ENCODE data around the gene DUSP1.

DUSP1 gene

DNA sequence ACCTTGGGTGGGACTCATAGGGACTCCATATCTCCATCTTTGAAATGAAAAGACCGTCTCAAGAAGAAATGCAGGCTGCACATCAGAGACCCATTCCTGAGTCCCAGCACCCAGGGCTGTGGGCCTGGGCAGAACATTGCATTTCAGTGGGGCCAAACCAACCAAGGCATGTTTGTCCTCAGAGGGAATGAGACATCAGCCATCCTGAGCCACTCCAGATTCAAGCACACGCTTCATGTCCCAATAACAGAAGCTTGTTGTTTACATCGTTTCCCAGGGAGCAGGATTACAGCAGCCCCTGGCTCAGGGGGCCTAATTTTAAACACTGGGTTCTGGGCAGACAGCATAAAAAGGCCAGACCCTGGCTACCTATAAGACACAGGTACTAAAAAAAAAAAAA lies 24.3 kb downstream of the DUSP1 start:
- no peak for DNase-seq (ENCODE audit: extremely low spot score)
- CTCF ChIA-PET = no interaction called here
- POLR2A ChIA-PET = no interaction called here
- TF ChIP-seq L3MBTL2 (conservative IDR thresholded peaks at IDR 0.05) = no peak
- no peak for TF ChIP-seq SUZ12 (IDR thresholded peaks at IDR 0.05)
- TF ChIP-seq NFRKB (IDR thresholded peaks at IDR 0.05) = no peak
- TF ChIP-seq CTBP1 (IDR thresholded peaks at IDR 0.05; ENCODE audit: borderline replicate concordance) = no peak
- TF ChIP-seq FOXK2 (IDR thresholded peaks at IDR 0.05) = no peak
- no peak for TF ChIP-seq PKNOX1 (IDR thresholded peaks at IDR 0.05)
- TF ChIP-seq BHLHE40 (IDR thresholded peaks at IDR 0.05; ENCODE audit: borderline replicate concordance) = no peak
- no peak for TF ChIP-seq HDGF (IDR thresholded peaks at IDR 0.05; ENCODE audit: borderline replicate concordance)
- no peak for TF ChIP-seq SP1 (IDR thresholded peaks at IDR 0.05)
- no peak for TF ChIP-seq FOXM1 (IDR thresholded peaks at IDR 0.05; ENCODE audit: borderline replicate concordance)
- no peak for TF ChIP-seq ZNF384 (IDR thresholded peaks at IDR 0.05)
- no peak for TF ChIP-seq ELF4 (IDR thresholded peaks at IDR 0.05)
- TF ChIP-seq ARNT (IDR thresholded peaks at IDR 0.05) = no peak
- no peak for TF ChIP-seq LEF1 (IDR thresholded peaks at IDR 0.05; ENCODE audit: borderline replicate concordance)

DNA sequence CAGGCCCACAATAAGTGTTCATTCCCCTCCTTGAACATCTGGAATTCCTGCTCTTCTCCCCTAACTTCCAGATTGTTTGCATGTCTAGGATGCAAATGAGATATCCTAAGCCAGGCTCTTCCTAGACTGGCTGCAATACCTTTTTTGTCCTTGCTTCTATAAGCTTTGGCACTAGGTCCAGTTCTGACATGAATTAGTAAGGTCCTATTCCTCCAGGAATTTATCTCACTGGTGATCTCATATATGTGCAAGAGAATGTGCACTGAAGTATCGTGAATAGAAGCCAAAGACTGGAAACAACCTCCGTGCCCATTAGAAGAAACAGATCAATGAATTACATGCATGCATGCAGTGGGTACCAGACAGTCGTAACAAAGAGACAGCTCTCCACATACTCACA lies 25.2 kb downstream of the DUSP1 start:
- POLR2A ChIA-PET = no interaction called here
- CTCF ChIA-PET = no interaction called here

GRCh38 chr5:172745406-172745805 lies 25.6 kb downstream of the DUSP1 start:
- no peak for TF ChIP-seq CTBP1 (IDR thresholded peaks at IDR 0.05; ENCODE audit: borderline replicate concordance)
- TF ChIP-seq SP1 (IDR thresholded peaks at IDR 0.05) = no peak
- TF ChIP-seq BHLHE40 (IDR thresholded peaks at IDR 0.05; ENCODE audit: borderline replicate concordance) = no peak
- no peak for TF ChIP-seq FOXA1 (IDR thresholded peaks at IDR 0.05)
- no peak for TF ChIP-seq PKNOX1 (IDR thresholded peaks at IDR 0.05)
- no peak for TF ChIP-seq ARNT (IDR thresholded peaks at IDR 0.05)
- no peak for TF ChIP-seq FOXM1 (IDR thresholded peaks at IDR 0.05; ENCODE audit: borderline replicate concordance)
- POLR2A ChIA-PET = no interaction called here
- CTCF ChIA-PET = no interaction called here
- DNase-seq (ENCODE audit: extremely low spot score) = no peak

More for the DNA sequence above, 25.2 kb downstream of the DUSP1 start:
- TF ChIP-seq ARNT (IDR thresholded peaks at IDR 0.05) = no peak
- no peak for TF ChIP-seq ELF4 (IDR thresholded peaks at IDR 0.05)
- no peak for TF ChIP-seq LEF1 (IDR thresholded peaks at IDR 0.05; ENCODE audit: borderline replicate concordance)
- TF ChIP-seq ZNF384 (IDR thresholded peaks at IDR 0.05) = no peak
- TF ChIP-seq NFRKB (IDR thresholded peaks at IDR 0.05) = no peak
- no peak for TF ChIP-seq FOXM1 (IDR thresholded peaks at IDR 0.05; ENCODE audit: borderline replicate concordance)
- no peak for TF ChIP-seq SUZ12 (IDR thresholded peaks at IDR 0.05)
- no peak for TF ChIP-seq TARDBP (IDR thresholded peaks at IDR 0.05)
- no peak for TF ChIP-seq PKNOX1 (IDR thresholded peaks at IDR 0.05)
- no peak for TF ChIP-seq CTBP1 (IDR thresholded peaks at IDR 0.05; ENCODE audit: borderline replicate concordance)
- no peak for TF ChIP-seq FOXA1 (IDR thresholded peaks at IDR 0.05)
- no peak for TF ChIP-seq L3MBTL2 (conservative IDR thresholded peaks at IDR 0.05)
- no peak for TF ChIP-seq SP1 (IDR thresholded peaks at IDR 0.05)
- TF ChIP-seq HDGF (IDR thresholded peaks at IDR 0.05; ENCODE audit: borderline replicate concordance) = no peak
- DNase-seq (ENCODE audit: extremely low spot score) = no peak

DNA sequence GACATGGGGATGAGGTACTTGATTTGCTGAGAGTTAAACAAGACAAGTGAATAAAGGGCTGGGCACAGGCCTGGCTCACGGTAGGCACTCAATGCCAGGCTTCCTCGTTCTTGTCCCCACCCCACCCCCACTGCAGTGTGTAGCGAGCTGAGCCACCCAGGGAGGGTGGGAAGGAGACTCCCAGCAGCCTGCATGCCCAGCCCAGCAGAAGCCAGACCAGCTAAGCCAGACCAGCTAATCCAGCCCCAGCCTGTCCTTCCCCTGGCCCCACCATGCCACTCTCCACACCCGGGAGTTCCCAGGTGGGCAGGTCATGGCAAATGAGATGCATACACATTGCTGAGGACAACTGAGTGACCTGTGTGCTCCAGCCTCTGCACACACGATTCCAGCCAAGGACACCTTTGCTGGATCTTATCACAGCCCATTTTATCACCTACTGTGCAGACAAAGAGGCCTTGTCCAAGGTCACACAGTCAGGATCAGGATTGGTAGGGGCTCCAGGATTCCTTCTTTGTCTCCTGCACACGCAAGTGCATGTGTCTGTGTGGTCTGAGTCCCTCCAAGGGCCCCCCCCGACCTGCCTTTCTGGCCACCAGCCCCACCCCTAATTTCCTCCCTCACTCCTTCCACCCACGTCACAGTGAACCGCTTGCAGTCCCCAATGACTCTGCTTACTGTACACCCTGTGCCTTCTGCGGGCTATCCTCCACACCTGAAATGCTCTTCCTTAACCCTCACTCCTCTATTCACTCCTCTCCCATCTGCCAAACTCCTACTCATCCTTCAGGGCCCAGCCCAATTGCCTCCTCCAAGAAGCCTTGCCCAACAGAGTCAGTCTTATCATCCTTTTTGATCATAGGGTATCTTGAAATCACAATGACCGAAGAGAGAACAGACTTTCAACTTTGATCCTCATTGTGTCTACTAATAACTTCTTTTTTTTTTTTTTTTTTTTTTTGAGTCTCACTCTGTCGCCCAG lies 26.6 kb downstream of the DUSP1 start:
- TF ChIP-seq ARNT (IDR thresholded peaks at IDR 0.05) (no peak), ZNF384 (IDR thresholded peaks at IDR 0.05) (0 out of 2 replicates have a peak, but pooled peaks have one; percentile 24), SP1 (IDR thresholded peaks at IDR 0.05) (no peak)
- no peak for DNase-seq (ENCODE audit: extremely low spot score)
- CTCF ChIA-PET = no interaction called here
- POLR2A ChIA-PET = no interaction called here

DNA sequence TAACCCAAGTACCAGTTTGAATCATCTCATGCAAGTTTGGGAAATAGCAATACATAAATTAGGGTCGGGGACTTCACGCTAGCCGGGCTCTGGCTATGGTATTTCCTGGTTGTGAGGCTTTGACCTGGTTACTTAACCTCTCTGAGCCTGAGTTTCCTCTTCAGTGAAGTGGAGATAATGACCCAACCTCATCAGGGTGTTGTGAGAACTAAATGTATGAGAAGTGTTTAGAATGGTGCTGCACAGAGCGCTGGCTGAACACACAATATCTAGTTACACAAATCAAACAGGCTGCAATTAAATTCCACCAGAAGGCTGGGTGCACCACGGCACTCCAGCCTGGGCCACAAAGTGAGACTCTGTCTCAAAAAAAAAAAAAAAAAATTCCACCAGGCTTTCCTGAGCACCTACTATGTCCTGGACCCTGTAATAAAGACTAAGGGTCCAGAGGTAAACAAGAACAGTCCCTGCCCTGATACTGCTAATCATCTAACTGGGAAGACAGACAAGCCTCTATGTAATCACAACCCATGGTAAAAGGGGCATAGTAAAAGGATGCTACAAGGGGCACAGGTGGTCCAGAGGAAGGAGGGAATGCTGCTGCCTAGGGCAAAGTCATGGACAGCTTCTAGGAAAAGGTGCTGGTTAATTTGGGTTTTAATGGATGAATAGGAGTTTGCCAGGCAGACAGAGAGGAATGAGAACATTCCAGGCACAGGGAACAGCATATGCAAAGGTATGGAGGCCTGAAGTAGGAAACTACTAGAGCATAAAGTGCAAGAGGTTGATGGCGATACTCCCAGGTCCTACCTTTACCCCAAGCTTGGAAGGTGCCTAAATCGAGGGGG lies 27.7 kb downstream of the DUSP1 start:
- CTCF ChIA-PET = no interaction called here
- peak; percentile 56 for TF ChIP-seq ZNF384 (IDR thresholded peaks at IDR 0.05)
- no peak for TF ChIP-seq PKNOX1 (IDR thresholded peaks at IDR 0.05)
- no peak for TF ChIP-seq FOXA1 (IDR thresholded peaks at IDR 0.05)
- no peak for TF ChIP-seq SUZ12 (IDR thresholded peaks at IDR 0.05)
- no peak for TF ChIP-seq CTBP1 (IDR thresholded peaks at IDR 0.05; ENCODE audit: borderline replicate concordance)
- DNase-seq (ENCODE audit: extremely low spot score) = no peak
- POLR2A ChIA-PET = no interaction called here

Measured in HEK293T (cell line).